ENCODE measurements around the gene USP33.
"Not testable (repeated sequence)": the region's sequence is repeated elsewhere in the genome, so short reads cannot be mapped to it uniquely, and the experiment has no call there.

USP33 gene

GRCh38 chr1:77732090-77732489 lies 27.6 kb downstream of the USP33 start:
- no peak for DNase-seq

GRCh38 chr1:77725706-77726105 lies 33.9 kb downstream of the USP33 start:
- no peak for DNase-seq

- no peak for DNase-seq
Measured at GRCh38 chr1:77718181-77718580, 41.5 kb downstream of the USP33 start.

GRCh38 chr1:77716065-77716464 lies 43.6 kb downstream of the USP33 start:
- no peak for DNase-seq

- no peak for DNase-seq
Measured at GRCh38 chr1:77709727-77710126, 49.9 kb downstream of the USP33 start.

- DNase-seq, result peak; percentile 32
Measured at GRCh38 chr1:77706321-77706720, 53.3 kb downstream of the USP33 start.

- DNase-seq, result no peak
Measured at GRCh38 chr1:77704736-77705135, 54.9 kb downstream of the USP33 start.

- DNase-seq, result not testable (repeated sequence)
Measured at GRCh38 chr1:77699673-77700072, 60.0 kb downstream of the USP33 start.

- peak; percentile 36 for DNase-seq
Measured at GRCh38 chr1:77697441-77697840, 62.2 kb downstream of the USP33 start.

- DNase-seq, result no peak
Measured at GRCh38 chr1:77688939-77689338, 70.7 kb downstream of the USP33 start.

GRCh38 chr1:77687519-77687906 lies 72.1 kb downstream of the USP33 start:
- DNase-seq, result peak; percentile 52

GRCh38 chr1:77686796-77687518 lies 72.7 kb downstream of the USP33 start:
- DNase-seq, result no peak

GRCh38 chr1:77683160-77684148 lies 76.2 kb downstream of the USP33 start:
- peak; percentile 95 for DNase-seq

- peak; percentile 94 for DNase-seq
Measured at GRCh38 chr1:77682460-77683159, 77.0 kb downstream of the USP33 start, which contains the start of gene ZZZ3. TSS of gene ZZZ3 (minus strand) at chr1:77682658. CDS start at chr1:77633354, 49,304 bp downstream.

GRCh38 chr1:77680173-77680572 lies 79.5 kb downstream of the USP33 start:
- peak; percentile 12 for DNase-seq

- DNase-seq, result no peak
Measured at GRCh38 chr1:77678660-77679610, 80.7 kb downstream of the USP33 start.

GRCh38 chr1:77674807-77675206 lies 84.8 kb downstream of the USP33 start:
- DNase-seq, result not testable (repeated sequence)

- DNase-seq, result peak; percentile 37
Measured at GRCh38 chr1:77673716-77674355, 85.8 kb downstream of the USP33 start.

- DNase-seq, result no peak
Measured at GRCh38 chr1:77673030-77673429, 86.6 kb downstream of the USP33 start.

- DNase-seq, result no peak
Measured at GRCh38 chr1:77672374-77672773, 87.3 kb downstream of the USP33 start.

GRCh38 chr1:77671836-77672235 lies 87.8 kb downstream of the USP33 start:
- DNase-seq, result no peak
